PFSK-1 (cell line): ENCODE measurements around the gene FGGY.

ENCODE experiments used
- FOXP2 ChIP-seq: optimal IDR thresholded peaks from 2 replicates; pipeline ENCODE3; 2011; ENCODE audit warnings: borderline replicate concordance, control low read depth, inconsistent platforms; ENCODE audit not compliant: insufficient read depth; ENCODE audit errors: extremely low read length, extremely low read depth
- POLR2AphosphoS5 ChIP-seq: IDR thresholded peaks from 2 replicates; pipeline ENCODE4 v1.6.1; 2012; ENCODE audit warnings: low read depth, mild to moderate bottlenecking, control low read depth, low read length, moderate library complexity
- REST ChIP-seq, 2 experiments: IDR thresholded peaks; 2 replicates each; pipeline versions ENCODE4 v1.6.1 to v1.8.0; 2011 to 2012; ENCODE audit warnings: low read depth in 2 of 2, low read length in 2 of 2, control low read depth in 1 of 2, inconsistent platforms in 1 of 2, mild to moderate bottlenecking in 1 of 2, moderate library complexity in 1 of 2; ENCODE audit not compliant: insufficient read depth in 1 of 2
- SIN3A ChIP-seq: IDR thresholded peaks from 2 replicates; pipeline ENCODE4 v1.6.1; 2012; ENCODE audit warnings: mild to moderate bottlenecking, low read length, moderate library complexity, borderline replicate concordance; ENCODE audit not compliant: insufficient read depth
- TAF1 ChIP-seq: IDR thresholded peaks from 2 replicates; pipeline ENCODE4 v1.6.1; 2012; ENCODE audit warnings: low read length, control low read depth, borderline replicate concordance; ENCODE audit not compliant: insufficient read depth

Gene FGGY

DNA sequence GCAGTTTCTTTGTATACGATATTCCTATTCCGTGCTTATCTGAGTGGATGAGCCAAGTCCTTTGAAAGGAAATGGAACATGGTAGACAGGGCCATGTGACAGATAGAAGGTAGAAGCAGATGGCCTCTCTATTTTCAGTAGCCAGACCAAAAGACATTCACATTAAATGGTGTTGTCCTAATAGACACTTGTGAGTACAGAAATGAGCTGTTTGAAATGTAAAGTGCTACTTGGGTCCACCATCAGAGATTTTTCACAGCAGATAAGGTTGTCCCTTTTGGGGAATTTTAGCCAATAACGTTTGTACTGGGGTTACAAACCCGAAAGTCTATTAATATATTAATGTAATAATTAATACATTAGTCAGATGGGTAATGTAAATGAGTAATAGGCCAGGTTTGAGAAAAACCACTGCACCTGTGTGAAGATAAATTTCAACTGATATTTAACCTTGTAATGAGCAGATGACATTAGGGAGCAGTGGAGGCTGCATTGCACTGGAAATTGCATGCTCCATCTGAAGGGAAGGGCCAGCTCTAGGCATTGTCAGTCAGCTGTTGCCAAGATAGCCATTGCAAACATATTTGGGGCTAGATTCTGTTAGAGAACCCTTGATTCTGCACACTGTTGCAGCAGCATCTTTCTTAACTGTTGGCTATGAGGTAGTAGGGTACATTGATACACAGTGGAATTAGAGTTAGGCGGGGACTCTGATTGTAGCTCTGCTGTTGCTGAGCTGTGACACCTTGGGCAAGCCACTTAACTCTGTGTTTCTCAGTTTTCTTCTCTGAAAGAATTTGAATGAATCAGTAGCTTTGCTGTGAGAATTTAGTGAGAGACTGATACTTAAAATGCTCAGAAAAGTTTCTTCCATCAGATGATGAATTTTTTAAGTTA lies 43.8 kb downstream of the FGGY start:
- no peak for TF ChIP-seq REST (IDR thresholded peaks at IDR 0.05; ENCODE audit: insufficient read depth in 1 of 2, low read depth in 2 of 2, low read length in 2 of 2)
- no peak for TF ChIP-seq FOXP2
- no peak for TF ChIP-seq SIN3A
- TF ChIP-seq POLR2AphosphoS5, result no peak
- TF ChIP-seq TAF1, result no peak

- TF ChIP-seq REST (IDR thresholded peaks at IDR 0.05; ENCODE audit: insufficient read depth in 1 of 2, low read depth in 2 of 2, low read length in 2 of 2) (peak; percentile 33 to 83; a peak in 2 of 4 replicates), POLR2AphosphoS5 (no peak)
Observed at GRCh38 chr1:59342801-59343575, 46.1 kb downstream of the FGGY start.

GRCh38 chr1:59343576-59343840 lies 46.6 kb downstream of the FGGY start:
- TF ChIP-seq SIN3A, result no peak
- no peak for TF ChIP-seq REST (IDR thresholded peaks at IDR 0.05; ENCODE audit: insufficient read depth in 1 of 2, low read depth in 2 of 2, low read length in 2 of 2)
- no peak for TF ChIP-seq FOXP2
- no peak for TF ChIP-seq TAF1
- no peak for TF ChIP-seq POLR2AphosphoS5

GRCh38 chr1:59345221-59345620 lies 48.3 kb downstream of the FGGY start:
- TF ChIP-seq REST (IDR thresholded peaks at IDR 0.05; ENCODE audit: insufficient read depth in 1 of 2, low read depth in 2 of 2, low read length in 2 of 2), result no peak
- no peak for TF ChIP-seq SIN3A
- TF ChIP-seq FOXP2, result no peak
- no peak for TF ChIP-seq POLR2AphosphoS5
- no peak for TF ChIP-seq TAF1
